Measurements from ENCODE around the gene EHD3.

GRCh38 chr2:31223749-31224148 lies 10.2 kb upstream of the EHD3 start:
- TF ChIP-seq, protein P1, sequence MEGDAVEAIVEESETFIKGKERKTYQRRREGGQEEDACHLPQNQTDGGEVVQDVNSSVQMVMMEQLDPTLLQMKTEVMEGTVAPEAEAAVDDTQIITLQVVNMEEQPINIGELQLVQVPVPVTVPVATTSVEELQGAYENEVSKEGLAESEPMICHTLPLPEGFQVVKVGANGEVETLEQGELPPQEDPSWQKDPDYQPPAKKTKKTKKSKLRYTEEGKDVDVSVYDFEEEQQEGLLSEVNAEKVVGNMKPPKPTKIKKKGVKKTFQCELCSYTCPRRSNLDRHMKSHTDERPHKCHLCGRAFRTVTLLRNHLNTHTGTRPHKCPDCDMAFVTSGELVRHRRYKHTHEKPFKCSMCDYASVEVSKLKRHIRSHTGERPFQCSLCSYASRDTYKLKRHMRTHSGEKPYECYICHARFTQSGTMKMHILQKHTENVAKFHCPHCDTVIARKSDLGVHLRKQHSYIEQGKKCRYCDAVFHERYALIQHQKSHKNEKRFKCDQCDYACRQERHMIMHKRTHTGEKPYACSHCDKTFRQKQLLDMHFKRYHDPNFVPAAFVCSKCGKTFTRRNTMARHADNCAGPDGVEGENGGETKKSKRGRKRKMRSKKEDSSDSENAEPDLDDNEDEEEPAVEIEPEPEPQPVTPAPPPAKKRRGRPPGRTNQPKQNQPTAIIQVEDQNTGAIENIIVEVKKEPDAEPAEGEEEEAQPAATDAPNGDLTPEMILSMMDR (conservative IDR thresholded peaks at IDR 0.05; ENCODE audit: low read length) = no peak
- no peak for TF ChIP-seq EZH2phosphoT487 (IDR thresholded peaks at IDR 0.05; ENCODE audit: borderline replicate concordance)

Measured in Loucy (cell line).